OCI-LY7 (cell line): ENCODE data around the gene RASA1.

ENCODE experiments used
- EZH2phosphoT487 ChIP-seq: fragments of 200-600 bp; sonication (generic); IDR thresholded peaks from 2 replicates; pipeline ENCODE4 v1.6.1; 2018; ENCODE audit warnings: low read depth, borderline replicate concordance, mild to moderate bottlenecking, mixed run types, antibody characterized with exemption, low read length, moderate library complexity, mixed read lengths
- TF ChIP-seq, protein P1 (sequence below): fragments of 200-600 bp; sonication (generic); conservative IDR thresholded peaks from 2 replicates; pipeline ENCODE4 v1.5.1; 2014; ENCODE audit warnings: mild to moderate bottlenecking, antibody characterized with exemption, low read length, moderate library complexity, mixed read lengths

GRCh38 chr5:87300176-87300575, 32.5 kb downstream of the RASA1 start:
- TF ChIP-seq, protein P1, sequence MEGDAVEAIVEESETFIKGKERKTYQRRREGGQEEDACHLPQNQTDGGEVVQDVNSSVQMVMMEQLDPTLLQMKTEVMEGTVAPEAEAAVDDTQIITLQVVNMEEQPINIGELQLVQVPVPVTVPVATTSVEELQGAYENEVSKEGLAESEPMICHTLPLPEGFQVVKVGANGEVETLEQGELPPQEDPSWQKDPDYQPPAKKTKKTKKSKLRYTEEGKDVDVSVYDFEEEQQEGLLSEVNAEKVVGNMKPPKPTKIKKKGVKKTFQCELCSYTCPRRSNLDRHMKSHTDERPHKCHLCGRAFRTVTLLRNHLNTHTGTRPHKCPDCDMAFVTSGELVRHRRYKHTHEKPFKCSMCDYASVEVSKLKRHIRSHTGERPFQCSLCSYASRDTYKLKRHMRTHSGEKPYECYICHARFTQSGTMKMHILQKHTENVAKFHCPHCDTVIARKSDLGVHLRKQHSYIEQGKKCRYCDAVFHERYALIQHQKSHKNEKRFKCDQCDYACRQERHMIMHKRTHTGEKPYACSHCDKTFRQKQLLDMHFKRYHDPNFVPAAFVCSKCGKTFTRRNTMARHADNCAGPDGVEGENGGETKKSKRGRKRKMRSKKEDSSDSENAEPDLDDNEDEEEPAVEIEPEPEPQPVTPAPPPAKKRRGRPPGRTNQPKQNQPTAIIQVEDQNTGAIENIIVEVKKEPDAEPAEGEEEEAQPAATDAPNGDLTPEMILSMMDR = no peak
- TF ChIP-seq EZH2phosphoT487 = no peak
